Ishikawa (cell line): ENCODE data around the gene WIF1.

Source experiments
- CEBPB ChIP-seq: IDR thresholded peaks from 2 replicates; pipeline ENCODE4 v1.6.1; 2012
- CREB1 ChIP-seq: IDR thresholded peaks from 2 replicates; pipeline ENCODE4 v1.6.1; 2012; ENCODE audit warnings: low read depth
- EGR1 ChIP-seq: IDR thresholded peaks from 2 replicates; pipeline ENCODE4 v1.6.1; 2012
- EP300 ChIP-seq: IDR thresholded peaks from 2 replicates; pipeline ENCODE4 v1.6.1; 2012; ENCODE audit warnings: borderline replicate concordance
- FOXM1 ChIP-seq: IDR thresholded peaks from 2 replicates; pipeline ENCODE4 v1.6.1; 2012; ENCODE audit warnings: low read depth, borderline replicate concordance
- MAX ChIP-seq: IDR thresholded peaks from 2 replicates; pipeline ENCODE4 v1.6.1; 2012
- NFIC ChIP-seq: IDR thresholded peaks from 2 replicates; pipeline ENCODE4 v1.6.1; 2012
- RAD21 ChIP-seq: IDR thresholded peaks from 2 replicates; pipeline ENCODE4 v1.6.1; 2012; ENCODE audit warnings: low read depth
- TAF1 ChIP-seq: IDR thresholded peaks from 2 replicates; pipeline ENCODE4 v1.6.1; 2012; ENCODE audit warnings: low read depth, mild to moderate bottlenecking
- TCF12 ChIP-seq: IDR thresholded peaks from 2 replicates; pipeline ENCODE4 v1.6.1; 2012; ENCODE audit warnings: low read depth
- TEAD4 ChIP-seq: IDR thresholded peaks from 2 replicates; pipeline ENCODE4 v1.6.1; 2012
- YY1 ChIP-seq: IDR thresholded peaks from 2 replicates; pipeline ENCODE4 v1.6.1; 2012; ENCODE audit warnings: low read depth
- ZBTB7A ChIP-seq: IDR thresholded peaks from 2 replicates; pipeline ENCODE4 v1.6.1; 2012; ENCODE audit warnings: low read depth
- TF ChIP-seq, protein P1 (sequence below): IDR thresholded peaks from 2 replicates; pipeline ENCODE4 v1.6.1; 2012; ENCODE audit warnings: low read depth, mild to moderate bottlenecking
- TF ChIP-seq, protein P2 (sequence below): IDR thresholded peaks from 2 replicates; pipeline ENCODE4 v1.6.1; 2012

The WIF1 gene

GRCh38 chr12:65152596-65152995 lies 31.5 kb upstream of the WIF1 start:
- TF ChIP-seq NFIC: no peak
- no peak for TF ChIP-seq TAF1
- TF ChIP-seq CREB1: no peak
- TF ChIP-seq TCF12: no peak
- TF ChIP-seq FOXM1: no peak
- TF ChIP-seq MAX: no peak
- no peak for TF ChIP-seq EGR1
- TF ChIP-seq ZBTB7A: no peak
- TF ChIP-seq, protein P1, sequence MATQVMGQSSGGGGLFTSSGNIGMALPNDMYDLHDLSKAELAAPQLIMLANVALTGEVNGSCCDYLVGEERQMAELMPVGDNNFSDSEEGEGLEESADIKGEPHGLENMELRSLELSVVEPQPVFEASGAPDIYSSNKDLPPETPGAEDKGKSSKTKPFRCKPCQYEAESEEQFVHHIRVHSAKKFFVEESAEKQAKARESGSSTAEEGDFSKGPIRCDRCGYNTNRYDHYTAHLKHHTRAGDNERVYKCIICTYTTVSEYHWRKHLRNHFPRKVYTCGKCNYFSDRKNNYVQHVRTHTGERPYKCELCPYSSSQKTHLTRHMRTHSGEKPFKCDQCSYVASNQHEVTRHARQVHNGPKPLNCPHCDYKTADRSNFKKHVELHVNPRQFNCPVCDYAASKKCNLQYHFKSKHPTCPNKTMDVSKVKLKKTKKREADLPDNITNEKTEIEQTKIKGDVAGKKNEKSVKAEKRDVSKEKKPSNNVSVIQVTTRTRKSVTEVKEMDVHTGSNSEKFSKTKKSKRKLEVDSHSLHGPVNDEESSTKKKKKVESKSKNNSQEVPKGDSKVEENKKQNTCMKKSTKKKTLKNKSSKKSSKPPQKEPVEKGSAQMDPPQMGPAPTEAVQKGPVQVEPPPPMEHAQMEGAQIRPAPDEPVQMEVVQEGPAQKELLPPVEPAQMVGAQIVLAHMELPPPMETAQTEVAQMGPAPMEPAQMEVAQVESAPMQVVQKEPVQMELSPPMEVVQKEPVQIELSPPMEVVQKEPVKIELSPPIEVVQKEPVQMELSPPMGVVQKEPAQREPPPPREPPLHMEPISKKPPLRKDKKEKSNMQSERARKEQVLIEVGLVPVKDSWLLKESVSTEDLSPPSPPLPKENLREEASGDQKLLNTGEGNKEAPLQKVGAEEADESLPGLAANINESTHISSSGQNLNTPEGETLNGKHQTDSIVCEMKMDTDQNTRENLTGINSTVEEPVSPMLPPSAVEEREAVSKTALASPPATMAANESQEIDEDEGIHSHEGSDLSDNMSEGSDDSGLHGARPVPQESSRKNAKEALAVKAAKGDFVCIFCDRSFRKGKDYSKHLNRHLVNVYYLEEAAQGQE: no peak
- TF ChIP-seq RAD21: no peak
- no peak for TF ChIP-seq TEAD4
- TF ChIP-seq, protein P2, sequence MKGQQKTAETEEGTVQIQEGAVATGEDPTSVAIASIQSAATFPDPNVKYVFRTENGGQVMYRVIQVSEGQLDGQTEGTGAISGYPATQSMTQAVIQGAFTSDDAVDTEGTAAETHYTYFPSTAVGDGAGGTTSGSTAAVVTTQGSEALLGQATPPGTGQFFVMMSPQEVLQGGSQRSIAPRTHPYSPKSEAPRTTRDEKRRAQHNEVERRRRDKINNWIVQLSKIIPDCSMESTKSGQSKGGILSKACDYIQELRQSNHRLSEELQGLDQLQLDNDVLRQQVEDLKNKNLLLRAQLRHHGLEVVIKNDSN: no peak
- TF ChIP-seq YY1: no peak

DNA sequence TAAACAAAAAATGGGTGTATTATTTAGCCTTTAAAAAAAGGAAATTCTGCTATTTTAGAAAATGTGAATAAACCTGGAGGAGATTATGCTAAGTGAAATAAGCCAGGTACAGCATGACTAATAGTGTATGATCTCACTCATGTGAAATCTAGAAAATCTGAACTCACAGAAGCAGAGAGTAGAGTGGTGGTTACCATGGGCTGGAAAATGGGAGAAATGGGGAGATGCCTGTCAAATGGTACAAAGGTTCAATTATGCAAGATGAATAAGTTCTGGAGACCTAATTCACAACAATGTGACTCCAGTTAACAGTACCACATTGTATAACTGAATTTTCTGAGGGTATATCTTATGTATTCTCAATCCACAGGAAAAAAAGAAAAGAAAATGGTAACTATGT lies 30.9 kb upstream of the WIF1 start:
- TF ChIP-seq EGR1 (no peak), MAX (no peak), TEAD4 (peak; percentile 42)

DNA sequence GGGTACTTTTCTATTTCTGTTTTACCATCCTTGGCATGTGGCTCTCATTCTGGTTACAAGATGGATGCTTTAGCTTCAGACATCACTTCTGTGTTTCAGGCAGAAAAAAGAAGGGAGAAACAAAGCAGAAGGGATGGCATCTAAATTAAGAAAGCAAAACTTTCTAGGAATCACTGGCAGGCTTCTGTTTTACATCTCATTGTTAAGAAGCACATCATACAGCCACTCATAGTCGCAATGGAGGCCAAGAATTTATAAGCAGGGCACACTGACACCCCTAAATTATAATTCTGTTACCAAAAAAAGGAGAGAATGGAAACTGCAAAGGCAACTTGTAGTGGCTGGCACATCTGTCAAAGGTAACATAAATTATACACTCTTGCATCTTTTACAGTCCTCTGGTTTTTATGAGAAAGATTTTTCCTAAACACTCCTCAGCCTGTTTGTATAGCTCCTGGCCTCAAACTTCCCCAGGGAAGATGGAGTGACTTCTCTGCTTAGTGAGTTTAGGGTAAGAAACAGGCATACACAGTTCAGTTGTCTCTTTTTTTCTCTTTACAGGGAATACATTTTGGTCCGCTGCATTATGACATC lies 26.3 kb upstream of the WIF1 start:
- TF ChIP-seq TAF1 (no peak), EGR1 (no peak), CREB1 (no peak), ZBTB7A (no peak), TCF12 (no peak), YY1 (no peak), EP300 (no peak), NFIC (no peak), CEBPB (no peak)
- TF ChIP-seq, protein P1: no peak
- TF ChIP-seq, protein P2: no peak

DNA sequence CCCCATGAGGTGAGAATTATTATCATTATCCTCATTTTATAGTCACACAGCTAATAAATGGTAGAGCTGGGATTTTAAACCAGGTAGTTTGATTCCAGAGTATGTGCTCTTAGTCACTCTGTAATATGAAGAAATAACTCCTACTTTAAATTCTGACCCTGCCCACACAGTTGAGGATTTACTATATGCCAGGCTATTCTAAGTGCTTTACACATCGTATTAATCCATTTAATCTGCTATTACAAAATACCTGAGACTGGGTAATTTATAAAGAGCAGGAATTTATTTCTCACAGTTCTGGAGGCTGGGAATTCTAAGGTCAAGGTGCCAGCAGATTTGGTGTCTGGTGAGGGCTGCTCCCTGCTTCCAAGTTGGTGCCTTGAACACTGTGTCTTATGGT lies 19.6 kb upstream of the WIF1 start:
- TF ChIP-seq TAF1: no peak
- TF ChIP-seq TCF12: no peak
- TF ChIP-seq YY1: no peak

- TF ChIP-seq TAF1: no peak
- no peak for TF ChIP-seq MAX
- no peak for TF ChIP-seq TCF12
- TF ChIP-seq YY1: no peak
- TF ChIP-seq NFIC: no peak
- TF ChIP-seq, protein P1: no peak
These were observed 18.3 kb upstream of the WIF1 start for GRCh38 chr12:65139389-65139788.
